ENCODE results near the gene LRMDA.

The LRMDA gene

GRCh38 chr10:75972491-75973276 is 541.3 kb downstream of the LRMDA start:
- H3K36me3 ChIP-seq (ENCODE audit: low read length) = no peaks in the 10 kb centered on the region
- no peak overlapping the region for H3K4me2 ChIP-seq (ENCODE audit: low read depth, low read length, poor library complexity, severe bottlenecking)
- no peak for TF ChIP-seq CTCF (IDR thresholded peaks at IDR 0.05; ENCODE audit: insufficient read depth, low read length, poor library complexity, severe bottlenecking)
- no peak for TF ChIP-seq EZH2phosphoT487 (conservative IDR thresholded peaks at IDR 0.05; ENCODE audit: low read length)
- no peak overlapping the region for H3K27ac ChIP-seq (ENCODE audit: low read depth, low read length)
- H3K4me3 ChIP-seq (ENCODE audit: insufficient read depth, low read length, poor library complexity, severe bottlenecking) = no peak overlapping the region
- no peaks in the 10 kb centered on the region for H3K27me3 ChIP-seq (ENCODE audit: low read length)
- no peaks in the 10 kb centered on the region for H4K20me1 ChIP-seq (ENCODE audit: low read depth, low read length)
- H3K9ac ChIP-seq (ENCODE audit: low read length) = no peak overlapping the region
- no peak overlapping the region for H2AFZ ChIP-seq (ENCODE audit: low read depth, low read length, severe bottlenecking)
- no peaks in the 10 kb centered on the region for H3K9me3 ChIP-seq (ENCODE audit: insufficient read depth, low read length)
- no peaks in the 10 kb centered on the region for H3F3A ChIP-seq (ENCODE audit: insufficient read depth)
- H3K79me2 ChIP-seq (ENCODE audit: insufficient read depth, low read length) = no peaks in the 10 kb centered on the region
- no peaks in the 10 kb centered on the region; the same call in 1 of the 2 replicates for H3K9me2 ChIP-seq (replicated peaks; ENCODE audit: insufficient read depth, low read length)

GRCh38 chr10:75974080-75974479 is 542.7 kb downstream of the LRMDA start:
- Histone ChIP-seq H3K4me2 (ENCODE audit: low read depth, low read length, poor library complexity, severe bottlenecking) (no peak overlapping the region), H3K4me3 (ENCODE audit: insufficient read depth, low read length, poor library complexity, severe bottlenecking) (no peak overlapping the region), H3K79me2 (ENCODE audit: insufficient read depth, low read length) (no peaks in the 10 kb centered on the region), H3F3A (ENCODE audit: insufficient read depth) (no peaks in the 10 kb centered on the region), H3K27me3 (ENCODE audit: low read length) (no peaks in the 10 kb centered on the region), H4K20me1 (ENCODE audit: low read depth, low read length) (no peaks in the 10 kb centered on the region), H3K27ac (ENCODE audit: low read depth, low read length) (no peak overlapping the region), H3K36me3 (ENCODE audit: low read length) (no peaks in the 10 kb centered on the region), H3K9ac (ENCODE audit: low read length) (no peak overlapping the region), H3K9me2 (replicated peaks; ENCODE audit: insufficient read depth, low read length) (no peaks in the 10 kb centered on the region; the same call in 1 of the 2 replicates), H2AFZ (ENCODE audit: low read depth, low read length, severe bottlenecking) (no peak overlapping the region), H3K9me3 (ENCODE audit: insufficient read depth, low read length) (no peaks in the 10 kb centered on the region)
- TF ChIP-seq CTCF (IDR thresholded peaks at IDR 0.05; ENCODE audit: insufficient read depth, low read length, poor library complexity, severe bottlenecking) (no peak), EZH2phosphoT487 (conservative IDR thresholded peaks at IDR 0.05; ENCODE audit: low read length) (no peak)

GRCh38 chr10:75976681-75977080 is 545.3 kb downstream of the LRMDA start:
- H3K27me3 ChIP-seq (ENCODE audit: low read length) = no peaks in the 10 kb centered on the region
- no peaks in the 10 kb centered on the region for H3F3A ChIP-seq (ENCODE audit: insufficient read depth)
- no peak overlapping the region for H3K27ac ChIP-seq (ENCODE audit: low read depth, low read length)
- no peaks in the 10 kb centered on the region for H3K79me2 ChIP-seq (ENCODE audit: insufficient read depth, low read length)
- H3K9ac ChIP-seq (ENCODE audit: low read length) = no peak overlapping the region
- no peaks in the 10 kb centered on the region for H3K9me2 ChIP-seq (replicated peaks; ENCODE audit: insufficient read depth, low read length)
- TF ChIP-seq EZH2phosphoT487 (conservative IDR thresholded peaks at IDR 0.05; ENCODE audit: low read length) (no peak), CTCF (IDR thresholded peaks at IDR 0.05; ENCODE audit: insufficient read depth, low read length, poor library complexity, severe bottlenecking) (no peak)
- H3K4me3 ChIP-seq (ENCODE audit: insufficient read depth, low read length, poor library complexity, severe bottlenecking) = no peak overlapping the region
- no peaks in the 10 kb centered on the region for H3K9me3 ChIP-seq (ENCODE audit: insufficient read depth, low read length)
- H3K4me2 ChIP-seq (ENCODE audit: low read depth, low read length, poor library complexity, severe bottlenecking) = no peak overlapping the region
- H4K20me1 ChIP-seq (ENCODE audit: low read depth, low read length) = no peaks in the 10 kb centered on the region
- no peak overlapping the region for H2AFZ ChIP-seq (ENCODE audit: low read depth, low read length, severe bottlenecking)
- no peaks in the 10 kb centered on the region for H3K36me3 ChIP-seq (ENCODE audit: low read length)

Data from SU-DHL-6 (cell line).